D721Med (cell line): ENCODE data around the gene RBMS2.

ENCODE experiments used
- DNase-seq: peaks from one replicate; pipeline ENCODE4 v3.0.0; 2011; ENCODE audit warnings: low spot score; ENCODE audit not compliant: insufficient read length
- FAIRE-seq: peaks from 2 replicates; lab custom pipeline; 2011; peaks lifted over from hg19 to GRCh38; lab: Jason Lieb, UNC
- CTCF ChIP-seq: IDR thresholded peaks from 2 replicates; pipeline ENCODE4 v1.5.1; 2012; ENCODE audit warnings: mild to moderate bottlenecking, control low read depth; ENCODE audit not compliant: insufficient read depth; ENCODE audit errors: missing control alignments

RBMS2 gene

GRCh38 chr12:56521590-56522371 is at the start of gene RBMS2:
Gene RBMS2, plus strand, starts transcription at chr12:56521820. Its CDS starts 204 bp downstream, at chr12:56522024.
- FAIRE-seq (no peak), DNase-seq (no peak)
- no peak for TF ChIP-seq CTCF

GRCh38 chr12:56474389-56474788 is 47.2 kb upstream of the RBMS2 start:
- no peak for DNase-seq
- TF ChIP-seq CTCF: no peak
- no peak for FAIRE-seq

GRCh38 chr12:56476143-56476542 is 45.5 kb upstream of the RBMS2 start:
- no peak for TF ChIP-seq CTCF
- FAIRE-seq: no peak

GRCh38 chr12:56476972-56477432 is 44.6 kb upstream of the RBMS2 start:
- no peak for TF ChIP-seq CTCF
- no peak for FAIRE-seq

More at GRCh38 chr12:56476143-56476542, 45.5 kb upstream of the RBMS2 start:
- DNase-seq: no peak

GRCh38 chr12:56477521-56478225 is 43.9 kb upstream of the RBMS2 start:
- TF ChIP-seq CTCF: no peak
- no peak for FAIRE-seq
- no peak for DNase-seq

More at GRCh38 chr12:56476972-56477432, 44.6 kb upstream of the RBMS2 start:
- DNase-seq: no peak

GRCh38 chr12:56479625-56480024 is 42.0 kb upstream of the RBMS2 start:
- no peak for FAIRE-seq
- no peak for DNase-seq
- TF ChIP-seq CTCF: no peak

- TF ChIP-seq CTCF: no peak
- FAIRE-seq: no peak
- DNase-seq: no peak
Measured at GRCh38 chr12:56484566-56484965, 37.1 kb upstream of the RBMS2 start.
